SK-N-SH treated with all-trans-retinoic acid at 6 μM for 48 hours (cell line): ENCODE results near the gene FGFR3.
"Not testable (repeated sequence)": the region's sequence is repeated elsewhere in the genome, so short reads cannot be mapped to it uniquely, and the experiment has no call there.

ENCODE experiments used
- BACH2 ChIP-seq: fragments of 250-450 bp; sonication (Bioruptor Pico); IDR thresholded peaks from 2 replicates; pipeline ENCODE4 v1.9.0; 2021; ENCODE audit warnings: mild to moderate bottlenecking, borderline replicate concordance
- CSDC2 ChIP-seq: fragments of 250-450 bp; sonication (Bioruptor Pico); IDR thresholded peaks from 2 replicates; pipeline ENCODE4 v1.5.0; 2020; ENCODE audit warnings: mild to moderate bottlenecking, moderate library complexity
- ISL1 ChIP-seq: fragments of 250-450 bp; sonication (Bioruptor Pico); IDR thresholded peaks from 2 replicates; pipeline ENCODE4 v2.1.2; 2022; ENCODE audit warnings: mild to moderate bottlenecking, moderate library complexity
- RARB ChIP-seq: fragments of 250-450 bp; sonication (Bioruptor Pico); IDR thresholded peaks from 2 replicates; pipeline ENCODE4 v1.8.0; 2021; ENCODE audit warnings: mild to moderate bottlenecking, moderate library complexity
- ZFP30 ChIP-seq: fragments of 450-650 bp; formaldehyde crosslinking; IDR thresholded peaks from 2 replicates; pipeline ENCODE4 v1.5.0; 2022; ENCODE audit warnings: mild to moderate bottlenecking, moderate library complexity
- TF ChIP-seq, protein P1 (sequence below): fragments of 250-450 bp; sonication (Bioruptor Pico); IDR thresholded peaks from 2 replicates; pipeline ENCODE4 v1.5.1; 2021; ENCODE audit warnings: mild to moderate bottlenecking, moderate library complexity
- TF ChIP-seq, protein P2 (sequence below): fragments of 250-450 bp; sonication (Bioruptor Pico); IDR thresholded peaks from 2 replicates; pipeline ENCODE4 v1.8.0; 2020; ENCODE audit warnings: mild to moderate bottlenecking, moderate library complexity, borderline replicate concordance
- TF ChIP-seq, protein P3 (sequence below): fragments of 250-450 bp; sonication (Bioruptor Pico); IDR thresholded peaks from 2 replicates; pipeline ENCODE4 v1.5.1; 2020; ENCODE audit warnings: low read depth, mild to moderate bottlenecking, moderate library complexity
- TF ChIP-seq, protein P4 (sequence below): fragments of 250-450 bp; sonication (Bioruptor Pico); IDR thresholded peaks from 2 replicates; pipeline ENCODE4 v1.8.0; 2021; ENCODE audit warnings: low read depth, mild to moderate bottlenecking, moderate library complexity, borderline replicate concordance

DNA sequence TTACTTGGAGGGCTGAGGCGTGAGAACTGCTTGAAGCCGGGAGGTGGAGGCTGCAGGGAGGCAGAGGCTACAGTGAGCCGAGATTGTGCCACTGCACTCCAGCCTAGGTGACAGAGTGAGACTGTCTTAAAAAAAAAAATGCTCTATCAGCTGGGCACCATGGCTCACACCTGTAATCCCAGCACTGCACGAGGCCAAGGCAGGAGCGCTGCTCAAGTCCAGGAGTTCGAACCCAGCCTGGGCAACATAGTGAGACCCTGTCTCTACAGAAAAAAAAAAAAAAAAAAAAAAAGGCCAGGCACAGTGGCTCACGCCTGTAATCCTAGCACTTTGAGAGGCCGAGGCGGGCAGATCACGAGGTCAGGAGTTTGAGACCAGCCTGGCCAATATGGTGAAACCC lies 51.5 kb downstream of the FGFR3 start:
- not testable (repeated sequence) for TF ChIP-seq RARB; ZFP30 (CRISPR knock-in tag); BACH2 (CRISPR knock-in tag); CSDC2; ISL1 (CRISPR knock-in tag)
- TF ChIP-seq, protein P1, sequence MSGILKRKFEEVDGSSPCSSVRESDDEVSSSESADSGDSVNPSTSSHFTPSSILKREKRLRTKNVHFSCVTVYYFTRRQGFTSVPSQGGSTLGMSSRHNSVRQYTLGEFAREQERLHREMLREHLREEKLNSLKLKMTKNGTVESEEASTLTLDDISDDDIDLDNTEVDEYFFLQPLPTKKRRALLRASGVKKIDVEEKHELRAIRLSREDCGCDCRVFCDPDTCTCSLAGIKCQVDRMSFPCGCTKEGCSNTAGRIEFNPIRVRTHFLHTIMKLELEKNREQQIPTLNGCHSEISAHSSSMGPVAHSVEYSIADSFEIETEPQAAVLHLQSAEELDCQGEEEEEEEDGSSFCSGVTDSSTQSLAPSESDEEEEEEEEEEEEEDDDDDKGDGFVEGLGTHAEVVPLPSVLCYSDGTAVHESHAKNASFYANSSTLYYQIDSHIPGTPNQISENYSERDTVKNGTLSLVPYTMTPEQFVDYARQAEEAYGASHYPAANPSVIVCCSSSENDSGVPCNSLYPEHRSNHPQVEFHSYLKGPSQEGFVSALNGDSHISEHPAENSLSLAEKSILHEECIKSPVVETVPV (CRISPR knock-in tag) = not testable (repeated sequence)
- TF ChIP-seq, protein P2, sequence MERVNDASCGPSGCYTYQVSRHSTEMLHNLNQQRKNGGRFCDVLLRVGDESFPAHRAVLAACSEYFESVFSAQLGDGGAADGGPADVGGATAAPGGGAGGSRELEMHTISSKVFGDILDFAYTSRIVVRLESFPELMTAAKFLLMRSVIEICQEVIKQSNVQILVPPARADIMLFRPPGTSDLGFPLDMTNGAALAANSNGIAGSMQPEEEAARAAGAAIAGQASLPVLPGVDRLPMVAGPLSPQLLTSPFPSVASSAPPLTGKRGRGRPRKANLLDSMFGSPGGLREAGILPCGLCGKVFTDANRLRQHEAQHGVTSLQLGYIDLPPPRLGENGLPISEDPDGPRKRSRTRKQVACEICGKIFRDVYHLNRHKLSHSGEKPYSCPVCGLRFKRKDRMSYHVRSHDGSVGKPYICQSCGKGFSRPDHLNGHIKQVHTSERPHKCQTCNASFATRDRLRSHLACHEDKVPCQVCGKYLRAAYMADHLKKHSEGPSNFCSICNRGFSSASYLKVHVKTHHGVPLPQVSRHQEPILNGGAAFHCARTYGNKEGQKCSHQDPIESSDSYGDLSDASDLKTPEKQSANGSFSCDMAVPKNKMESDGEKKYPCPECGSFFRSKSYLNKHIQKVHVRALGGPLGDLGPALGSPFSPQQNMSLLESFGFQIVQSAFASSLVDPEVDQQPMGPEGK (CRISPR knock-in tag) = not testable (repeated sequence)
- TF ChIP-seq, protein P3, sequence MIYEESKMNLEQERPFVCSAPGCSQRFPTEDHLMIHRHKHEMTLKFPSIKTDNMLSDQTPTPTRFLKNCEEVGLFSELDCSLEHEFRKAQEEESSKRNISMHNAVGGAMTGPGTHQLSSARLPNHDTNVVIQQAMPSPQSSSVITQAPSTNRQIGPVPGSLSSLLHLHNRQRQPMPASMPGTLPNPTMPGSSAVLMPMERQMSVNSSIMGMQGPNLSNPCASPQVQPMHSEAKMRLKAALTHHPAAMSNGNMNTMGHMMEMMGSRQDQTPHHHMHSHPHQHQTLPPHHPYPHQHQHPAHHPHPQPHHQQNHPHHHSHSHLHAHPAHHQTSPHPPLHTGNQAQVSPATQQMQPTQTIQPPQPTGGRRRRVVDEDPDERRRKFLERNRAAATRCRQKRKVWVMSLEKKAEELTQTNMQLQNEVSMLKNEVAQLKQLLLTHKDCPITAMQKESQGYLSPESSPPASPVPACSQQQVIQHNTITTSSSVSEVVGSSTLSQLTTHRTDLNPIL = not testable (repeated sequence)
- TF ChIP-seq, protein P4, sequence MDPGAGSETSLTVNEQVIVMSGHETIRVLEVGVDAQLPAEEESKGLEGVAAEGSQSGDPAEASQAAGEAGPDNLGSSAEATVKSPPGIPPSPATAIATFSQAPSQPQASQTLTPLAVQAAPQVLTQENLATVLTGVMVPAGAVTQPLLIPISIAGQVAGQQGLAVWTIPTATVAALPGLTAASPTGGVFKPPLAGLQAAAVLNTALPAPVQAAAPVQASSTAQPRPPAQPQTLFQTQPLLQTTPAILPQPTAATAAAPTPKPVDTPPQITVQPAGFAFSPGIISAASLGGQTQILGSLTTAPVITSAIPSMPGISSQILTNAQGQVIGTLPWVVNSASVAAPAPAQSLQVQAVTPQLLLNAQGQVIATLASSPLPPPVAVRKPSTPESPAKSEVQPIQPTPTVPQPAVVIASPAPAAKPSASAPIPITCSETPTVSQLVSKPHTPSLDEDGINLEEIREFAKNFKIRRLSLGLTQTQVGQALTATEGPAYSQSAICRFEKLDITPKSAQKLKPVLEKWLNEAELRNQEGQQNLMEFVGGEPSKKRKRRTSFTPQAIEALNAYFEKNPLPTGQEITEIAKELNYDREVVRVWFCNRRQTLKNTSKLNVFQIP (CRISPR knock-in tag) = not testable (repeated sequence)
